NCI-H345 treated with DMSO at 0.1 percent for 48 hours (cell line): ENCODE results near the gene IL10RB.

Experiments
- DNase-seq: peaks from one replicate; lab custom pipeline; 2025; ENCODE audit not compliant: unreplicated experiment; lab: John Stamatoyannopoulos, UW

Gene IL10RB

DNA sequence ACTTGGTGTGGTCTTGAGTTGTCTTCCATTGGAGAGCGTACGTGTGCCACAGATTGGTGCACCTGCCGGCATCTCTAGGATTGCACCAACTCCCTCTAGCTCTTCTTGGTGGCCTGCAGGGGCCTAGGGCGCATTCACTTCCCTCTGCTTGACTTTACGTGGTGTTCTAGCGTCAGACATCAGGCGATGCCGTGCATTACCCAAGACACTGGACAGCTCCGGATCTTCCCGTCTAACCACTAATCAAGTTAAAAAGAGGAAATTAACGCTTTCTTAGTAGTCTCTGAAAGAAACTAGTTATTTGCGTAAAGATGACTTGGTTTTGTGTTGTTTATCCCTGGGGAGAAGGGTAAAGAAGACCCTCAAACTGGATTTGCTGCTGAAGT lies 510 bp upstream of the IL10RB start:
- no peak for DNase-seq

DNA sequence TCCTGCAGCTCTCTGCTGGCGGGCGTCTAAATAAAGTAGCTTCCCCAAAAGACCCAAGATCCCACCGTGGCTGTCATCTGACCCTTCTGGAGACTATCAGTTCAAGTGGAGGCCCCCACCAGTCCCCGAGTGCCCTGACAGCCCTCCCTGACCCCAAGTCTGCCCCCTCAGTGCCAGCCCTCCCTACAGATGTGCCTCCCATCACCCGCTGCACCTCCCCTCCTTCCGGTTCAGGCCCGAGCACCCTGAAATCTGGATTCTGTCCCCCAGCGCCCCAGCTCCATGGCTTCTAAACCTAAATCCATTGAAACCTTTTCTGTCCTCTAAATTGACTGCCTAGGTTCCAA lies 595 bp downstream of the IL10RB start:
- no peak for DNase-seq

DNA sequence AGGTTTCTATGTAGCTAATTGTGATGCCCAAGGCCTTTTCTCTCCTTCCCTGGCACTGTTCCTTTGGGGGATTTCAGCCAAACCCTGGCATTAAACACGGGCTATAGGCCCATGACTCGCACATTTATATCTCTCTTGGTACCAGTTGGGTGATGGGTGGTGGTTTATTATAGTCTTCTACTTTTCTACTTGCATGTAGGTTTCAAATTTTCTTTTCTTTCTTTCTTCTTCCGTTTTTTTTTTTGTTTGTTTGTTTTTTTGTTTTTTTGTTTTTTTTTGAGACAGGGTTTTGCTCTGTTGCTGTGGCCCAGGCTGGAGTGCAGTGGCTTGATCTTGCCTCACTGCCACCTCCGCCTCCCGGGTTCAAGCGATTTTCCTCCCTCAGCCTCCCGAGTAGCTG lies 1.1 kb downstream of the IL10RB start:
- DNase-seq, result no peak

DNA sequence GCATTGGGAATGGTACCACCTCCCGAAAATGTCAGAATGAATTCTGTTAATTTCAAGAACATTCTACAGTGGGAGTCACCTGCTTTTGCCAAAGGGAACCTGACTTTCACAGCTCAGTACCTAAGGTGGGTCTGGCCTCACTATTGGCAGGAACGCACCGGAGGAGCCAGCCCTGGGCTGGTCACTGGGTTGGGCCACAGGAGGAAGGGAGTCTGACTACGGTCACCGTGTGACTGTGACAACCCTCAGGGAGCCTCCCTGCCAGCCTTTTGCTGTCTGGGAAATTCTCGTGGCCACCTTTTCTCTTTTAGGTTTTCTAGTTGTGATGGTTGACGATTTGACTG lies 2.2 kb downstream of the IL10RB start:
- DNase-seq, result no peak

DNA sequence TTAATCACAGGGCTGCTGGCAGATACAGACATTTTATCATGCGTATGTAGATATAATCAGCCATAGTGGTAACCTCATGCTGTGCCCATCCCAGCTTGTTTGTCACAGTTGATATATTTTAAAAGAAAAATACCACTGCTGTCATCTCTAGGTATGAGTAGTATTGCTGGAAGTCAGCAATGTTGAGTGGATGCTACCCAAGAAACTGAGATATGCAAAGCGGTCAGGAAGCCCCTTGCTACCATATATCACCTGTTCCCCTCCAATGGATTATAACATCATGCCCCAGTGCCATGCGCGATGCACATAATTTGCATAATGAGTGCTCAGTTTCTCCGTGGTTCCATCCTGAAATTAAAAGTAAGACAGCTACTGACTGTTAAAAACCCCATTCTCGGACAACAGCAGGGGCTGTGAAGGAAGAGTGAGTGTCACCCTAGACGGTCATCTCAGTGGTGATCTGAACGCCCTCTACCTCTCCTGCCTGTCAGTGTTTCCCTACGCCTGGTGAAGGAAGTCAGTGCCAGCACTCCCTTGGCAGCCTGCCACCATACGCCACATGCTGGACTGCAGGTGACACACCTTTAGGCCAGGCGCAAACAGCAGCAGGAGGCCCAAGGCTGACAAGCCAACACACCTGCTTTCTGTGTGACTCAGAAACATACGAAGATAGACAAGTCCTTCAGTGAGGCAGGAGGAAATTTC lies 2.7 kb downstream of the IL10RB start:
- peak; percentile 81 for DNase-seq

DNA sequence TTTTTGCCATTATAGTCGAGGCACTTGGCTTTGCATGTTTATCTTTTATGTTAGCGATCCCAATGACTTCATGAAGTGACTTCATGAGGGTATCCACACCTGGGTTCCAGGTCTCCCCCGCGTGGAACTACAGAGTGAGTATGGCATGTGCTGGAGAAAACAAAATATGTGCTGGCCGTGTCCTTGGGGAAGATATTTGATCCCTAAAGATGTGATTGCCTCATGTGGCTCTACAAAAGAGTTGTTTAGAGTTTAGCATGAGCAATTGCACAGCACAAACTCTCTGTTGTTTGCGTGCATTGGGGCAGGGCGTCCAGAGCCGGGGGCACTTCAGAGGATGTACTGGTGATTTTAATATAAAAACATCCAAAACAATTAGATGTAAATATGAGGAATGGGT lies 4.8 kb downstream of the IL10RB start:
- DNase-seq, result no peak

DNA sequence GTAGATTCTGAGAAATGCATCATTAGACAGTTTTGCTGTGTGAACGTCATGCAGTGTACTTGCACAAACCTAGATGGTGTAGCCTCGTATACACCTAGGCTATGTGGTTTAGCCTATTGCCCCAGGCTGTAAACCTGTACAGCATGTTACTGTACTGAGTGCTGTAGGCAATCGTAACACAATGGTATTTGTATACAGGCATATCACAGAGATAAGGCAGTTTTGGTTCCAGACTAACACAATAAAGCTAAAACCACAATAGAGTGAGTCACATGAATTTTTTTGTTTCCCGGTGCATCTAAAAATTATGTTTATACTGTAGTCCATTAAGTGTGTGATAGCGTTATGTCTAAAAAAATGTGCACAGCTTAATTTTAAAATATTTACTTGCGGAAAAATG lies 6.9 kb downstream of the IL10RB start:
- DNase-seq, result no peak

DNA sequence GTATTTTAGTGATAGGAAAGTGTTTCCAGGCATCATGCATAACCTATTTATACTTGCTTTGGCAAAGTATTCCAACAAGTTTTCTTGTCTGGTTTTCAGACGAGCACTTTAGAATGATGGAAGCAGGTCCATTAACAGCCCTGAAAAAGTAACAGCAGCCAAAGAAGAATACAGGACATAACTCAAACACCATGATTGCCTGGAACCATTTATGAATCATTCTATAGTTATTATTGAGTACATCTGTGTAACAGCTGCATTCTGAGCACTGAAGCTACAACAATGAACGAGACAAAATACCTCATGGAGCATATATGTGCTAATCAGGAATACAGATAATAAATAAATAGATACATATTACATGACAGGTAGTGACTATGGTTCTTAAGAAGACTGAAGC lies 12.6 kb downstream of the IL10RB start:
- DNase-seq, result no peak

DNA sequence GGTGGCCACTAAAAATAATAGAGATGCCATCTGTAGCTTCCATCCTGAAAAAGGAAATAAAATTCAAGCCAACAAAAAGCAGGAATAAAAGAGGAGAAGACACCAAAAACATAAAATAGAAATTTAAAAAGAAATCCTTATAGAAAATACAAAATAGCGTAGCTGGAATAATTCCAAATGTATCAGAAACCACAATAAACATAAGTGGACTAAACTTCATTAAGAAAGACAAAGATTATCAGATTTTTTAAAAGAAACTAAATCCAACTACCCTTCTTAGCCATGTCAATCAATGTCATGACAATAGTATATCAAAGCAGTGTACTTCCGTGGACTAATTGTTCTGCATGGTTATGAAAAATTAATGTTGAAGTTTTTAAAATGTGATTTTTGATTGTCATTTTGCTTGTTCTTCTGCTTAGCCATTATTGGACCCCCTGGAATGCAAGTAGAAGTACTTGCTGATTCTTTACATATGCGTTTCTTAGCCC lies 13.2 kb downstream of the IL10RB start:
- no peak for DNase-seq

DNA sequence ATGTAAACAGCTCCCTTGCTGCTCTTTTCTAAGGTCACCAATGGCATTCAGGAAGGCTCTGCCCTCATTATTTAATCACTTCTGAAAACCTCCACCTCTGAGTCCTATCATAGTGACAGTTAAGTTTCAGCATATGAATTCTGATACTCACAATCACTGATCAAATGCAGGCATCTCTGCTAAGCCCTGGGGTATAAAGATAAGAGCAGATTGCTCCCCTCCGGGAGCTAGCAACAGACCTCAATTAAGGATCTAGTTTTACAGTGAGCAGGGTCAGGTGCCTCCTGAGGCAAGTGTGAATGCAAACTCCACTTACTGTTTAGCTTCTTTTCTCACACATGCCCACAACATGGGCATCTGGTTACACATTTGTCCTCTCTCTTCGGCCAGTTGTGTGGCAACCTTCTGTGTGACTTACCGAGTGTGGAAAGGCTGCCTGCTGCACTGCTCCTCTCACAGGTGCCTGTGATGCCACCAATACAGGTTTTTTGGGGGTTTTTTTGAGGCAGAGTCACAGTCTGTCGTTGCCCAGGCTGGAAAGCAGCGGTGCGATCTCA lies 15.0 kb downstream of the IL10RB start:
- no peak for DNase-seq

DNA sequence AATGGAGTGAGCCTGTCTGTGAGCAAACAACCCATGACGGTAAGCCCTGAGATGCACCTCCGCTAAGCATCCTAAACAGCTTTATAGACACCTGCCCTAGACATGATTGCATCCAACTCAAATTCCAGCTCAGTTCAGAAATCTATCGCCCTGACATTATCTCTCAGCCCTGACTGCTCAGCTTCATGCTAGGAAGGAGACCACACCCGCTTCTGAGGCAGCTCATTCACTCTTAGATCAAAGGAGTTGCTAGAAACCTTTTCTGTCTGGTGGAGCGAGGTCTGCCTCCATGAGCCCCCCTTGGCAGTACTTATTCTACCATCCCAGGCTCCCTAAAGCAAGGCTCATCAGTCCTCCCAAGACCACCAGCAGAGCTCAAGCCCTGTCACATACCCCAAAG lies 17.0 kb downstream of the IL10RB start:
- DNase-seq, result no peak

DNA sequence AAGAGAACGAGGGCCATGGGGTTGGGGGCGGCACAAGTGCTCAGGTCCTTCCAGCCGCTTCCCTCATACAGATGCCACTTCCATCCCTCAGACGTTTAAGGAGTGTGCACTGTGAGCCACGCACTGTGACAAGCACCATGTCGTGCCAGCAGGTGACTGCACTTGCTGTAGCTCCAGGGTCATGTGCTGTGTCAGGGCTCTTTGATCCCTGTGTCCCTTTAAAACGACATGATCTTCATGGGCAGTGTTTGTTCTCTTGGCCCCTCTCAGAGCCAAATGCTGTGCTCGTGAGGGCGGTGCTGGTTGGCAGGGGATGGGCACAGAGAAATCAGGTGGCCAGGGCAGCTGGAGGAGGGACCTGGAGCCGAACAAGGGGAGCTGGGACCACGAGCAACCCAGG lies 19.9 kb downstream of the IL10RB start:
- no peak for DNase-seq

DNA sequence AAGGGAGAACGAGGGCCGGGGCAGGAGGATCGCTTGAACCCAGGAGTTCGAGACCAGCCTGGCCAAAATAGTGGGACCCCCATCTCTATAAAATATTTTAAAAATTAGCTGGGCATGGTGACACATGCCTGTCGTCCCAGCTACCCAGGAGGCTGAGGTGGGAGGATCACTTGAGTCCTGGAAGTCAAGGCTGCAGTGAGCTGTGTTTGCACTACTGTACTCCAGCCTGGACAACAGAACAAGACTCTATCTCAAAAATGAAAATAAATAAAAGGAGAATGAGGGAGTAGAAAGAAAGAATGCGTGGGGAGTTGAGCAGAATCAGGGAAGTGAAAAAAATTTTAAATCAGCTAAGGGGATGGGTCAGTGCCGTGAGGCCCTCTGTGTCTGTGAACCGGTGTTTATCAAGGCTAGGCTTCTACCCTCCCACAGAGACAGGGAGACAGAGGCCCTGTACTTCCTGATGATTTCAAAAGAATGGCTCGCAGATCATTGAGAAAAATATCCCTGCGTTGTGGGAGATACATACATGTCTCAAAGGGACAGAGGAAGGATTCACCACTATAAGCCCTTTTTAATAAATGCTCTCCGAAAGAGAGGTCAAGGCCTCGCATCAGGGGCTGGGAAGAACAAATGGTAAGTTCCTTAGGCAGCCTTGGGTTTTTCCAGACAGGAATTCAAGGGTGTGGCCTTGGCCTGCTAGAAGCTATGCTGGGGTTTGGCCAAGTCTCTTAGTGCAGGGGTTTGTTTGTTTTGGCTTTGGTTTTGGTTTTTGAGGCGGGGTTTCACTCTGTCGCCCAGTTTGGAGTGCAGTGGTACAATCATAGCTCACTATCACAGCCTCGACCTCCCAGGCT lies 20.7 kb downstream of the IL10RB start:
- DNase-seq, result no peak

DNA sequence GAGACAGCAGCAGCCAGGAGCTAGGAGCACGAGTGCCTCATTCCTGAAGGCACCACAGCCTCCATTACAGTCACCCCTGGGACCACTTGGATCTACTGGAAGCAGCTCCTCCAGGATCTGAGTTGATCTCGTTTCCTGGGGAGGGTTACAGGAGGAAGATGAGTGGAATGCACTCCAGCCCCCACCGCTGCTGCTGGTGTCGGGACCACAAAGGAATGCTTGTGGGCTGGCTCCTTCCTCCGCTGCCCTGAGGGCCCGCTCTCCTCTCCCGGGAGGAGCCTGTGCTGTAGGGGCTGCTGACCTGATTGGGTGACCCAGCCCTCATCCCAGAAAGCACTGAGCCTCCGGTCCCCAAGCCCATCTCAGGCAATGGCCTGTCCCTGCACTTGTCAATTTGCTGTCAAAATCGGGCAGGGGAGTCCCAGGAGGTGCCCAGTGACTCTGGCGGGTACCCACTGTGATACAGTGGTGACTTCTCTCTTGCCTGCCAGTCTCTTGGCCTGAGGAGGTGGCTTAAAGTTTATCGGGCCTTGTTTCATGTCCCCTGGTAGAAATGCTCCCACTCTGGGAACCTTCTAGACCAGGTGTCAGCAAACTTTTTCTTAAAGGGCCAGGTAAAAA lies 23.1 kb downstream of the IL10RB start:
- no peak for DNase-seq

DNA sequence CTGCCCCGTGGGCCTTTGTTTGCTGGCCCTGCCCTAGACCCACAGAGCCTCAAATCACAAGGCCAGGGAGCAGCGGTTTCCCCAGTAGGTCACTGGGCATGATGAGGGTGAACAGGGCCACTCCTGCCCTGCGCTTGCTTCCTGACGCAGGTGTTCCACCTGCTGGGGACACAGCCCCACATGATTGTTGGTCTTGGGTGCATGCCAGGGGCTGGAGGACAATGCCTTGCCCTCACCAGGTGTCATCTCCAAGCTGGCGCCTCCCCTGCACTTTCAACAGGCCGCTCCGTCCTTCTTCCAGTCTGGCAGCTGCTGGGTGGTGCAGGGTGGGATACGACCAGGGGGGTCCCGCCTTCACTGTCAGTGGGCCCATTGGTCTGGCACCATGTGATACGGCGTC lies 24.3 kb downstream of the IL10RB start:
- peak; percentile 79 for DNase-seq

DNA sequence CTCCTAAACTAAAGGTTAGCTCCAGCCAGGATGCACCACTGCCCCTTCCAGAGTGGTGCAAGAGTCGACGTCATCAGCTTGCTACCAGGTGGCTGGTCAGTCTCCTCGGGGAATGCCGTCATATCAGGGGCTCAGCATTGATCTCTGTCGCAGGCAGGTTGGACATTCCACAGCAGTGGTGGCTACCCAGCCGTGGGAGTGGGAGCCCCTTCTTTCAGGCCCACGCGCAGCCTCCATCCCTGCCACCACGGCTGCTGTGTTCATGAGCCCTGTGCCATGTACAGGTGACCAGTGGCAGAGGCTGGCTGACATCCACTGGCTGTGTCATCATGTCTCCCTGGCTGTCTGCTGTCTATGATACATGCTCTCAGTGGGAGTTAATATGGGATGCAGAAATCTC lies 25.5 kb downstream of the IL10RB start:
- DNase-seq, result no peak

DNA sequence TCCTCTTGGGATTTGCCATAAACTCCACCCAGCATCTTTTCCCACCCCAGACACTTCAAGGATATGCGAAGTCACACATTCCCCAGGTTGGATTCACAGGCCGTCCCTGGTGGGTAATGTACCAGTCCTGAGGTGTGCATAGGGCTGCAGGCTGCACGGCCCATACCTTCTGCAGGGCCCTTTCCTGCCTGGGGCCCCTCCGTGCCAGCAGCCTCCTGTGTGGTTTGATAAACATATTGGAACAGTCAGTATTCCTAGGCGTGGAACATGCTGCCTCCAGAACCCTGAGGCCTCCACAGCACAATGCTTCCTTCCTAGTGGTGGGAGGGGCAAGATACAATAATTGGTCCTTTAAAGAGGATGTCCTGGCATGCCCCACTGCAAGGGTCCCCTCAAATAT lies 26.6 kb downstream of the IL10RB start:
- DNase-seq, result no peak

DNA sequence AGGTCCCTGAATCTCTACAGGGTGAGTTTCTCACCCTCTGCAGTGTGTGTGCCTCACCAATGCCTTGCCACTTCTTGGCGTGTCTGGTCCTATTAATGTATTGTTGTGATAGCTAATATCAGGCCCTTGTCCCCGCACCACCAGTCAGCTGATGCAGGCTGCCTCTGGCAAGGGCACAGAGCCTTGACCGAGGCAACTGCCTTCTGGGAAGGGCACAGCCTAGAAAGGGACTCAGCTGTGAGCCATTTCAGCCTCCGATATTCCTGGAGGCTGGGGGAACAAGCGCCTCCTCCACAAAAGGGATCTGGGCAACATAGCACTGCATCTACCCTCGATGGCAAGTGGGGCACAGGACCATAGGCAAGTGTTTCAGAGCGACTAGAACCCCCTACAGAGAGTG lies 27.0 kb downstream of the IL10RB start:
- DNase-seq, result no peak

DNA sequence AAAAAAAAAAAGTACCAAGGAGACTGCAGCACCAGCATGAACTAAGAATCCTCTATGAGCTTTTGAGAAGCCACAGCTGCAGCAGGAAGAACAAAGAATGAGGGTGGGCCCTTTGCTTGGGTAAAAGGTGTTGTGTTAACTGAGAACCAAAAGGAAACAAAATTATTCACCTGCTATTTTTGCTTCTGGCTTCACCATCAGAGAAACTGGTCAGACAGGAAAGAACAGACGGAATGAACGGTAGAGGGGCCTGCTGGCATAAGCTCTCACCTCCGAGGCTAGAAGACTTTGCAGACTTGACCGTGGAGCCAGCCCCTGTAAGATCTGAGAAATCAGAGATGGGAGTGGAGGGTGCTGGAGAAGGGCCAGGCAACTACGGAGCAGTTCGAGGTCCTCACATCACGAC lies 27.6 kb downstream of the IL10RB start:
- no peak for DNase-seq

DNA sequence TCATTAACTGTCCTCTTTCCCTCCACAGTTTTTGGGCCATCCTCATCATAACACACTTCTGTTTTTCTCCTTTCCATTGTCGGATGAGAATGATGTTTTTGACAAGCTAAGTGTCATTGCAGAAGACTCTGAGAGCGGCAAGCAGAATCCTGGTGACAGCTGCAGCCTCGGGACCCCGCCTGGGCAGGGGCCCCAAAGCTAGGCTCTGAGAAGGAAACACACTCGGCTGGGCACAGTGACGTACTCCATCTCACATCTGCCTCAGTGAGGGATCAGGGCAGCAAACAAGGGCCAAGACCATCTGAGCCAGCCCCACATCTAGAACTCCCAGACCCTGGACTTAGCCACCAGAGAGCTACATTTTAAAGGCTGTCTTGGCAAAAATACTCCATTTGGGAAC lies 30.0 kb downstream of the IL10RB start:
- DNase-seq, result no peak

DNA sequence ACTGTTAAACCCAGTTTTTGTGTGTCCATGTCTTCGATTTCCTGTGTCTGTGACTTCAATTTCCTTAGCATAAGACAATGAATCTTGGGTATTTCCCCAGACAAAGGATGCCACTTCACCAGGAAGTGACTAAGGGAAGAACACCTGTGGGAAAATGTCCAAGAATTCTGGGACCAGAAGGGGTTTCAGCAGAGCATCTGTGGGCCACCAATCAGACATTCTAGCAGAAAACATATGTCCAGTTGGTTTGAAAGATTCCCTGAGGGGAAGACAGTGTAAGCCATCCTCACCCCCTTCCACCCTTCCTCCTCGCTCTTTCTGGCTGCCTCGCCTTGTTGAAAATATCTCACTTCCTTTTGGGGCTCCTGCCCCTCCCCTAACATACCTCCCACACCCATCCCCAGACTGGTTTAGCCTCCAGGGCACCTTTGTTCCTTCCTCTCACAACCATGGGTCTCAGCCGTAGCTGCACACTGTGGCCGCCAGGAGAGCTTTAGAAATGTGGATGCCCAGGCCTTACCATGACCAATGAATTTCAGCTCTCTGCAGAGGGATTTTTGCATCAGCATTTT lies 33.1 kb downstream of the IL10RB start:
- no peak for DNase-seq
